ENCODE measurements around the gene SLC44A4. TPM values are rescaled to one million over a fixed set of nuclear protein-coding genes. Genes with fewer than 3 reads are reported as not detected.
"Not testable (repeated sequence)": the region's sequence is repeated elsewhere in the genome, so short reads cannot be mapped to it uniquely, and the experiment has no call there.

Gene SLC44A4
- total RNA-seq, 2 donors from 2014 or later = 5.8 TPM; not detected in 1

GRCh38 chr6:31874836-31875572 lies 3.8 kb downstream of the SLC44A4 start:
- TF ChIP-seq CTCF (IDR thresholded peaks at IDR 0.05) = no peak
- no peak for DNase-seq (ENCODE audit: low spot score)
- no peak for ATAC-seq (ENCODE audit: insufficient number of reproducible peaks, low FRiP score, low read depth)
- no peaks in the 10 kb centered on the region for H3K27me3 ChIP-seq (replicated peaks; ENCODE audit: insufficient read depth)
- no peak overlapping the region for H3K4me3 ChIP-seq
- H3K36me3 ChIP-seq = peaks cover 6% of the 10 kb centered on the region
- H3K27ac ChIP-seq = no peak overlapping the region
- no peaks in the 10 kb centered on the region for H3K4me1 ChIP-seq (ENCODE audit: control insufficient read depth in 1 of 2, low read depth in 2 of 2)
- no peaks in the 10 kb centered on the region for H3K9me3 ChIP-seq

- Histone ChIP-seq H3K4me1 (ENCODE audit: control insufficient read depth in 1 of 2, low read depth in 2 of 2) (no peaks in the 10 kb centered on the region), H3K36me3 (no peaks in the 10 kb centered on the region), H3K9me3 (no peaks in the 10 kb centered on the region), H3K27me3 (replicated peaks; ENCODE audit: insufficient read depth) (no peaks in the 10 kb centered on the region), H3K27ac (no peak overlapping the region), H3K4me3 (no peak overlapping the region)
- no peak for DNase-seq (ENCODE audit: low spot score)
- ATAC-seq (ENCODE audit: insufficient number of reproducible peaks, low FRiP score, low read depth) = no peak
- no peak for TF ChIP-seq CTCF (IDR thresholded peaks at IDR 0.05)
Measured at GRCh38 chr6:31874084-31874670, 4.6 kb downstream of the SLC44A4 start.

- H3K4me3 ChIP-seq = no peak overlapping the region
- ATAC-seq (ENCODE audit: insufficient number of reproducible peaks, low FRiP score, low read depth) (peak; percentile 32), DNase-seq (ENCODE audit: low spot score) (no peak)
- no peaks in the 10 kb centered on the region for H3K4me1 ChIP-seq (ENCODE audit: control insufficient read depth in 1 of 2, low read depth in 2 of 2)
- H3K36me3 ChIP-seq = no peaks in the 10 kb centered on the region
- TF ChIP-seq CTCF (IDR thresholded peaks at IDR 0.05) = no peak
- H3K9me3 ChIP-seq = no peaks in the 10 kb centered on the region
- H3K27me3 ChIP-seq (replicated peaks; ENCODE audit: insufficient read depth) = no peaks in the 10 kb centered on the region
- H3K27ac ChIP-seq = no peak overlapping the region
Measured at GRCh38 chr6:31871046-31871659, 7.6 kb downstream of the SLC44A4 start.

- Histone ChIP-seq H3K9me3 (no peaks in the 10 kb centered on the region), H3K27me3 (replicated peaks; ENCODE audit: insufficient read depth) (no peaks in the 10 kb centered on the region), H3K4me3 (no peak overlapping the region), H3K27ac (no peak overlapping the region), H3K36me3 (no peaks in the 10 kb centered on the region), H3K4me1 (ENCODE audit: control insufficient read depth in 1 of 2, low read depth in 2 of 2) (no peaks in the 10 kb centered on the region)
- no peak for DNase-seq (ENCODE audit: low spot score)
- no peak for ATAC-seq (ENCODE audit: insufficient number of reproducible peaks, low FRiP score, low read depth)
- no peak for TF ChIP-seq CTCF (IDR thresholded peaks at IDR 0.05)
Measured at GRCh38 chr6:31870385-31870921, 8.3 kb downstream of the SLC44A4 start.

GRCh38 chr6:31869343-31869742 lies 9.5 kb downstream of the SLC44A4 start:
- H3K27ac ChIP-seq = no peak overlapping the region
- no peak for ATAC-seq (ENCODE audit: insufficient number of reproducible peaks, low FRiP score, low read depth)
- no peak for TF ChIP-seq CTCF (IDR thresholded peaks at IDR 0.05)
- H3K4me3 ChIP-seq = no peak overlapping the region
- no peaks in the 10 kb centered on the region for H3K36me3 ChIP-seq
- no peaks in the 10 kb centered on the region for H3K27me3 ChIP-seq (replicated peaks; ENCODE audit: insufficient read depth)
- no peak for DNase-seq (ENCODE audit: low spot score)
- H3K9me3 ChIP-seq = no peaks in the 10 kb centered on the region
- H3K4me1 ChIP-seq (ENCODE audit: control insufficient read depth in 1 of 2, low read depth in 2 of 2) = peaks cover 0 to 1% of the 10 kb centered on the region in 2 donors

- not testable (repeated sequence) for H3K27ac ChIP-seq; H3K9me3 ChIP-seq; DNase-seq (ENCODE audit: low spot score); ATAC-seq (ENCODE audit: insufficient number of reproducible peaks, low FRiP score, low read depth); H3K27me3 ChIP-seq (replicated peaks; ENCODE audit: insufficient read depth); H3K4me3 ChIP-seq; H3K4me1 ChIP-seq (ENCODE audit: control insufficient read depth in 1 of 2, low read depth in 2 of 2); H3K36me3 ChIP-seq
Measured at GRCh38 chr6:31868658-31868971, 10.2 kb downstream of the SLC44A4 start.
